ENCODE measurements around the gene GLI1. TPM values are rescaled to one million over a fixed set of nuclear protein-coding genes. Genes with fewer than 3 reads are reported as not detected.

GLI1 gene
- total and polyA plus RNA-seq, 7 experiments from 2014 or later, result 0.39 to 1.4 (median 0.45) TPM; not detected in 2

Small RNA genes within 50 kb of the gene (microRNA-seq; reads per million reads assigned to microRNA genes)
- gene MIR616 (ENCODE audit: borderline microRNAs expressed) (not detected), gene MIR6758 (ENCODE audit: borderline microRNAs expressed) (not detected)

Other genes starting within 250 kb of the GLI1 start
- gene NXPH4, start 243.0 kb upstream of the GLI1 start, total RNA-seq, result under 1 TPM in 1 of 5 experiments, not detected in 4; 0.31 TPM
- not detected for gene NXPH4, start 243.0 kb upstream of the GLI1 start, polyA plus RNA-seq
- gene SHMT2, start 230.1 kb upstream of the GLI1 start, total RNA-seq, result 100 to 1,000 TPM in 1 of 5 experiments, 10 to 100 TPM in 4; 21.7 to 175 (median 36.1) TPM
- gene SHMT2, start 230.1 kb upstream of the GLI1 start, polyA plus RNA-seq, result 10 to 100 TPM; 29.7 to 40.4 TPM
- gene STAC3, start 208.6 kb upstream of the GLI1 start, total RNA-seq, result 1 to 10 TPM; 2.5 to 7.3 (median 5.6) TPM
- not detected for gene STAC3, start 208.6 kb upstream of the GLI1 start, polyA plus RNA-seq
- gene R3HDM2, start 28.7 kb upstream of the GLI1 start, total RNA-seq, result 100 to 1,000 TPM in 4 of 5 experiments, 10 to 100 TPM in 1; 74.9 to 145 (median 120) TPM
- gene R3HDM2, start 28.7 kb upstream of the GLI1 start, polyA plus RNA-seq, result 10 to 100 TPM; 13.7 to 25.8 TPM
- under 1 TPM in 1 of 5 experiments, not detected in 4; 0.16 TPM for gene INHBC, start 25.0 kb upstream of the GLI1 start, total RNA-seq
- gene INHBC, start 25.0 kb upstream of the GLI1 start, polyA plus RNA-seq, result not detected
- under 1 TPM in 1 of 5 experiments, not detected in 4; 0.12 TPM for gene INHBE, start 4.5 kb upstream of the GLI1 start, total RNA-seq
- not detected for gene INHBE, start 4.5 kb upstream of the GLI1 start, polyA plus RNA-seq
- gene ARHGAP9, start 20.1 kb downstream of the GLI1 start, total RNA-seq, result 100 to 1,000 TPM; 201 to 366 (median 347) TPM
- 100 to 1,000 TPM; 198 to 283 TPM for gene ARHGAP9, start 20.1 kb downstream of the GLI1 start, polyA plus RNA-seq
- 100 to 1,000 TPM; 178 to 229 (median 197) TPM for gene MARS1, start 28.3 kb downstream of the GLI1 start, total RNA-seq
- 100 to 1,000 TPM in 1 of 2 donors, 10 to 100 TPM in 1; 86.0 to 118 TPM for gene MARS1, start 28.3 kb downstream of the GLI1 start, polyA plus RNA-seq
- gene DDIT3, start 60.7 kb downstream of the GLI1 start, total RNA-seq, result 100 to 1,000 TPM in 1 of 5 experiments, 10 to 100 TPM in 4; 19.6 to 124 (median 51.6) TPM
- gene DDIT3, start 60.7 kb downstream of the GLI1 start, polyA plus RNA-seq, result 10 to 100 TPM; 15.9 to 23.1 TPM
- 100 to 1,000 TPM in 4 of 5 experiments, 10 to 100 TPM in 1; 85.2 to 127 (median 120) TPM for gene MBD6, start 63.0 kb downstream of the GLI1 start, total RNA-seq
- 1 to 10 TPM in 1 of 2 donors, under 1 TPM in 1; 0.50 to 1.0 TPM for gene MBD6, start 63.0 kb downstream of the GLI1 start, polyA plus RNA-seq
- 10 to 100 TPM; 52.1 to 78.8 (median 63.0) TPM for gene DCTN2, start 87.4 kb downstream of the GLI1 start, total RNA-seq
- gene DCTN2, start 87.4 kb downstream of the GLI1 start, polyA plus RNA-seq, result 10 to 100 TPM; 53.9 to 78.8 TPM
- 1 to 10 TPM in 4 of 5 experiments, under 1 TPM in 1; 0.95 to 1.7 (median 1.0) TPM for gene KIF5A, start 90.3 kb downstream of the GLI1 start, total RNA-seq
- gene KIF5A, start 90.3 kb downstream of the GLI1 start, polyA plus RNA-seq, result under 1 TPM; 0.06 to 0.09 TPM
- gene PIP4K2C, start 131.4 kb downstream of the GLI1 start, total RNA-seq, result 10 to 100 TPM; 20.1 to 29.7 (median 21.9) TPM
- gene PIP4K2C, start 131.4 kb downstream of the GLI1 start, polyA plus RNA-seq, result 10 to 100 TPM; 18.5 to 29.7 TPM
- 10 to 100 TPM; 25.1 to 42.5 (median 35.6) TPM for gene DTX3, start 145.0 kb downstream of the GLI1 start, total RNA-seq
- 1 to 10 TPM; 5.3 to 6.7 TPM for gene DTX3, start 145.0 kb downstream of the GLI1 start, polyA plus RNA-seq
- gene ARHGEF25, start 151.7 kb downstream of the GLI1 start, total RNA-seq, result 1 to 10 TPM in 1 of 5 experiments, under 1 TPM in 4; 0.29 to 1.2 (median 0.84) TPM
- gene ARHGEF25, start 151.7 kb downstream of the GLI1 start, polyA plus RNA-seq, result not detected
- 1 to 10 TPM in 1 of 5 experiments, not detected in 4; 1.4 TPM for gene B4GALNT1, start 173.4 kb downstream of the GLI1 start, total RNA-seq
- not detected for gene B4GALNT1, start 173.4 kb downstream of the GLI1 start, polyA plus RNA-seq
- 100 to 1,000 TPM; 139 to 175 (median 171) TPM for gene OS9, start 234.3 kb downstream of the GLI1 start, total RNA-seq
- gene OS9, start 234.3 kb downstream of the GLI1 start, polyA plus RNA-seq, result 10 to 100 TPM; 59.5 to 70.6 TPM

Measured in naive thymus-derived CD4-positive, alpha-beta T cell (primary cell).